Suppressor macrophage treated with lipopolysaccharide for 4 hours (primary cell): ENCODE measurements around the gene STAP2.
"Not testable (repeated sequence)": the region's sequence is repeated elsewhere in the genome, so short reads cannot be mapped to it uniquely, and the experiment has no call there.

ENCODE experiments used
- DNase-seq: peaks from one replicate; pipeline ENCODE4 v3.0.0-alpha.2; 2020

STAP2 gene

DNA sequence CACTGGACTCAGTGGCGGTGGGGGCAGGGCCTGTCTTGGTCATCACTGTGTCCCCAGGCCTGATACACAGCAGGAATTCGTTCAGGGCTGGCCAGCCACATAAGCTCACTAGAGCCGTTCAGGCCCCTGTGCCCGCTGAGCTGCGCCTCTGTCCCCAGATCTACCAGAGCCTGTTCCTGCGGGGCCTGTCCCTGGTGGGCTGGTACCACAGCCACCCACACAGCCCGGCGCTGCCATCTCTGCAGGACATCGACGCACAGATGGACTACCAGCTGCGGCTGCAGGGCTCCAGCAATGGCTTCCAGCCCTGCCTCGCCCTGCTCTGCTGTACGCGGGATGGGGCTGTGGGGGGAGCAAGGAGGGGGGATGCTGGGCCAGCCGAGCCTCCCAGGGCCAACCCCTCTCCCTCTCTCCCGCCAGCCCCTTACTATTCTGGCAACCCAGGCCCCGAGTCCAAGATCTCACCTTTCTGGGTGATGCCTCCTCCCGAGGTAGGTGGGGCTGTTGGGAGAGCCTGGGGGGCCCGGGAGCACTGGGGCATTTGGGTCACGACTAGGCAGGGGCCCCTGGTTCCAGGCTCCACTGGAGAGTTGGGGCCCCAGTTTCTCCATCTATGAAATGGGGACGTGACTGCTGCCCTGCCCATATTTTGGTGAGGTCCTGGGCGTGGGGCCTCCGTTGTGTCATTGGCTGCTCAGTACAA, 18.6 kb upstream of the STAP2 start:
- no peak for DNase-seq

DNA sequence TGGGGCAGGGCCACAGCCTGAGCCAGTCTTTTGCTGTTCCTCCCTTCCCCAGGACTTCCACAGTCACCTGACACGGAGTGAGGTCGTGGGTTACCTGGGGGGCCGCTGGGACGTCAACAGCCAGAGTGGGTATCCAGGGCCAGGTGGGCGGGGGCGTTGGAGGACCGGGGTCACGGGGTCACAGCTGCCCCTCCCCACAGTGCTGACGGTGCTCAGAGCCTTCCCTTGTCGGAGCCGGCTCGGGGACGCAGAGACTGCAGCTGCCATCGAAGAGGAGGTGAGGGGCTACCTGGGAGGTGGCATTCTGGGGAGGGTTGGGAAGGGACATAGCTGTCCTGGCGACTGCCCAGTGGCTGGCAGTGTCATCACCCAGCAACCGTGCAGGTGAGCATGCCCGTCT, 16.3 kb upstream of the STAP2 start:
- DNase-seq: no peak

DNA sequence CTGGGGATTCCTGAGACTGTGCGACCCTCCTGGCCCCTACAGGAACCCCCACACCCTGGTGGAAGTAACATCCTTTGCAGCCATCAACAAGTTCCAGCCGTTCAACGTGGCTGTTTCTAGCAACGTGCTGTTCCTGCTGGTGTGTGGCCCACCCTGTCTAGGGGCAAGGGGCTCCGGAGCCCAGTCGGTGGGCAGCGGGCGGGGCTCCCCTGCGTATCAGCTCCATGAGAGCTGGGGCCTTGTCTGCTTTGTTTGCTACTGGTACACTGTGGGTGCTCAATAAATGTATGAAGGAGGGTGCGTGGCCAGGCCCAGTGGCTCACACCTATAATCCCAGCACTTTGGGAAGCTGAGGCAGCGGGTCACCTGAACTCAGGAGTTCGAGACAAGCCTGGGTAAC, 15.7 kb upstream of the STAP2 start:
- DNase-seq: no peak

DNA sequence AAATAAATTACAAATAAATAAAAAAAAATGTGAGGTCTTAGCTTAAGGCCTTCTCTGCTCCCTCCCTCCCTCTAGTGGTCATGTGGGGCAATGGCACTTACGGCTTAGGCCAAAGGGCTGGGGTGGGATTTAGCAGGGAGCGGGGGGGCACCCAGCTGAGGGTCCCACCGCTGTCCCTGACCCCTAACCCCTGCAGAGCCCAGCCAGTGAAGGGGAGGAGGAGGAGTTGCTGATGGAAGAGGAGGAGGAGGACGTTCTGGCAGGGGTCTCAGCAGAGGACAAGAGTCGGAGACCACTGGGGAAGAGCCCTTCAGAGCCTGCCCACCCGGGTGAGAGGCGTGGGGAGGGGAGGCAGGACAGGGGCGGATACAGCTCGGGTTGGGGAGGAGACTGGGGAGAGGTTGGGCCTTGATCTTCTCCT, 14.1 kb upstream of the STAP2 start:
- DNase-seq: peak; percentile 73

DNA sequence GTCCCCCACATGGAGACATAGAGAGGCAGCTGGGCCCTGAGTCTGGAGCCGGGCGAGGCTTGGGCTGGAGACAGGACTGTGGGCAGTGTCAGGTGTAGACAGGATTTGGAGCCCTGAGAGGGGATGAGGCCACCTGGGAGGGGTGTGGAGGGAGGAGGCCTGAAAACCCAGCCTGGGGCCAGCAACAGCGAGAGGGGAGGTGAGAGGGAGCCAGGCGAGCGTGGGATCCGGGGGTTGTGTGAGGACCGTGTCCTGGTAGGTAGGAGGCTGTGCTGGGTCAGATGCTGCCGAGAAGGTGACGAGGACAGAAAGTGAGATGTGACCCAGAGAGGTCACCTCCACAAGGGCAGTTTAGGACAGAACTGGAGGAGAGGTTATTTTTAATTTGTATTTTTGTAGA, 12.1 kb upstream of the STAP2 start:
- DNase-seq: no peak

DNA sequence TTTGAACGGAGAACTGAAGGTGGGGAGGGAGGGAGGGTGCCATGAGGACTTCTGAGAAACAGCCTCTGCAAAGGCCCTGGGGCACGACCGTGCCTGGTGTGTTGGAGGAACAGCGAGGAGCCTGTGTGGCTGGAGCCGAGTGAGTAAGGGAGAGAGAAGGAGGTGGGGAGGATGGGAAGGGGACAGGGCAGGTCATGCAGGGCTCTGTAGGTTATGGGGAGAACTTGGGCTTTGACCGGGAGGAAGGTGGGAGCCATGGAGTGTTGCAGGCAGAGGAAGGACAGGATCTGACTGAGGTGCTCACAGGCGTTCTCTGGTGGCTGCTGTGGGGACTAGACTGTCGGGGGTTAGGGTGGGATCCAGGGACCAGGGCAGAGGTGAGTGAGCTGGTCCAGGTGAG, 11.5 kb upstream of the STAP2 start:
- no peak for DNase-seq

DNA sequence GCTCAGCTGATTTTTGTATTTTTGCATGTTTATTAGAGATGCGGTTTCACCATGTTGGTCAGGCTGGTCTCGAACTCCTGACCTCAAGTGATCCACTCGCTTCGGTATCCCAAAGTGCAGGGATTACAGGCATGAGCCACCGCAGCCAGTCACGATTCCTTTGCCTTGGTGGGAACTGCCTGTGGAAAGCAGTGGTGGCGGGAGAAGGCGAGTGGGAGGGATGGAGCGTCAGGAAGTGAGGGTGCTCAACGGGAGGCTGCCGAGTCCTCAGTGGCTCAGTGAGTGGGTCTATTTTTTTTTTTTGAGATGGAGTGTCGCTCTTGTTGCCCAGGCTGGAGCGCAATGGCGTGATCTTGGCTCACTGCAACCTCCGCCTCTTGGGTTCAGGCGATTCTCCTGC, 10.6 kb upstream of the STAP2 start:
- DNase-seq: not testable (repeated sequence)

DNA sequence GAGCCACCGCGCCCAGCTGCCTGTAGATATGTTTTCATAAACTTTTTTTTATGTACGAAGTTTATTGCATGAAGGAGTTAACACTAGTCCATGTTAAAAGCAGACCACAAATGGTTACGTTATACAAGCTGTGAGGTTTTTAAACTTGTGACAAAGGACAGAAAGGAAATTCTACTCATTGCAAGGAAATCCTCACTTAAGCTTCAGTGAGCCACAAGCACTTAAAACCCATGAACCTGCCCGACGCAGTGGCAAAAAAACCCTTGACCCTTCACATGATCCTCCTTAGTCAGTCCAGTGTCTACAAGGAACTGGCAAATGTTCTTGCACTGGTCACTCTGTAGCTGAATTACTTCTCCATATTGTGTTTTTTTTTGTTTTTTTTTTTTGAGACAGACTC, 8.9 kb upstream of the STAP2 start:
- DNase-seq: peak; percentile 60

DNA sequence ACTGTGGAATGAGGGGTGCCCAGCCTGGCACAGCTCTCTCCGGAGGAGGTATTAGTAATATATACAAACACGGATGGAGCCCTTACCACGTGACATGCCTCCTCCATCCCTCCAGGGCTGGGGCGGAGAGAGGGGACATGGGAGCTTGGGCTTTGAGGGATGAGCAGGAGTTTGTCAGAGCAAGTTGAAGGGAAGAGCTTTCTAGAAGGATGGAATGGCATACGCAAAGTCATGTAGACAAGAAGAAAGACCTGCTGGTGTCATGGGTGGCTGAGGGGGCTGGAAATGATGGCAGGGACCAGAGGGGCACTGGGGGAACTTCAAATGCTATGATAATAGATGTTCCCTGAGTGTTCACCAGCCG, 7.4 kb upstream of the STAP2 start:
- DNase-seq: no peak

DNA sequence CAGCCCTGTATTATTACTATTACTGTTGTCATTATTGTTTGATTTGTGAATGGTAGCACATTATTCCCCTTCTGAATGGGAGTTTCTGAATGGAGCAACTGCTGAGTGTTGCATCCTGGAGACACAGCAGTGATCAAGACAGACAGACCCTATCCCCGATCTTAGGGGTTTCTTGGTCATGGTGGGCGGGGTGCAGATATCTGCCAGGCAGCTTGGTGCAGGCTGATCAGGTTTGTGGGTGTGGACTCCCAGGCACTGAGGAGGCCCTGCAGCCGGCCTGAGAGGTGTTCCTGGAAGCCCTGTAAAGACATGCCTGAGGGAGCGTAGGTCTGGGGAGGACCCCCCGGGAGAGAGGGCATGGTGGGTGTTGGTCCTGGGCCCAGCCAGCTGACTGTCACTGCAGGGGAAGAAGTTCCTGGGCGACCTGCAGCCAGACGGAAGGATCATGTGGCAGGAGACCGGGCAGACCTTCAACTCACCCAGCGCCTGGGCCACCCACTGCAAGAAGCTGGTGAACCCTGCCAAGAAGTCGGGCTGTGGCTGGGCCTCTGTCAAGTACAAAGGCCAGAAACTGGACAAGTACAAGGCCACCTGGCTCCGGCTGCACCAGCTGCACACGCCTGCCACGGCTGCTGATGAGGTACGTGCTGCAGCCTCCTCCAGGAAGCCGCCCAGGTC, 6.9 kb upstream of the STAP2 start:
- no peak for DNase-seq

DNA sequence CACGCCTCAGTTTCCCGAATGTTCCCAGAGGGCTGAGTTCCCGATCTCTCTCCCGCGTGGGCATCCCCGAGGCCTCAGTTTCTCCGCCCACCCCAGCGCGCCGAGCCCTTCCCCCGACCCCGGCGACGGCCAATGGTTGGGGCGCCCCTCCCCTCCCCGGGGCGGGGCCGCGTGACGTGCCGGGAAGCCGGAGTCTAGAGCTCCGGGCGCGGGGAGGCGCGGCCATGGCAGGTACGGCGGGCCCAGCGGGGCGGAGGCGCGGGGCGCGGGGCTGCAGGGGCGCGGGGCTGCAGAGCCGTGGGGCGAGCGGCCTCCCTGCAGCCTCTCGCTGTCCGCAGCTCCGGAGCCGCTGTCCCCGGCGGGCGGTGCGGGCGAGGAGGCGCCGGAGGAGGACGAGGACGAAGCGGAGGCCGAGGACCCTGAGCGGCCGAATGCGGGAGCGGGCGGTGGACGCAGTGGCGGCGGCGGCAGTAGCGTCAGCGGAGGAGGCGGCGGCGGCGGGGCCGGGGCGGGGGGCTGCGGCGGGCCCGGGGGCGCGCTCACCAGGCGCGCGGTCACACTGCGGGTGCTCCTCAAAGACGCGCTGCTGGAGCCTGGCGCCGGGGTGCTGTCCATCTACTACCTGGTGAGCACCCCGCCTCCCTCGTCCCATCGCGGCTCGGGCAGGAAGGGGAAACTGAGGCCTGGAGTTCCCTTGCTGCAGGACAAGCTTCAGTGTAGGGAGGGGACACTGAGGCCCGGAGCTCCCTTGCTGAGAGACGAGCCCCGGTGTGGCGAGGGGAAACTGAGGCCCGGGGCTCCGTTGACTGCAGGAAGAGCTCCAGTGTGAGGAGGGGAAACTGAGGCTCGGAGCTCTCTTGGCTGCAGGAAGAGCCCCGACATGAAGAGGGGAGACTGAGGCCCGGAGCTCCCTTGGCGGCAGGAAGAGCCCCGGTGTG, 5.0 kb upstream of the STAP2 start, which contains the start of gene MPND:
Gene MPND (plus strand): TSS at position 193 of the 938 bp plus-strand sequence. CDS start 32 bp downstream, at position 225.
- peak; percentile 93 for DNase-seq

DNA sequence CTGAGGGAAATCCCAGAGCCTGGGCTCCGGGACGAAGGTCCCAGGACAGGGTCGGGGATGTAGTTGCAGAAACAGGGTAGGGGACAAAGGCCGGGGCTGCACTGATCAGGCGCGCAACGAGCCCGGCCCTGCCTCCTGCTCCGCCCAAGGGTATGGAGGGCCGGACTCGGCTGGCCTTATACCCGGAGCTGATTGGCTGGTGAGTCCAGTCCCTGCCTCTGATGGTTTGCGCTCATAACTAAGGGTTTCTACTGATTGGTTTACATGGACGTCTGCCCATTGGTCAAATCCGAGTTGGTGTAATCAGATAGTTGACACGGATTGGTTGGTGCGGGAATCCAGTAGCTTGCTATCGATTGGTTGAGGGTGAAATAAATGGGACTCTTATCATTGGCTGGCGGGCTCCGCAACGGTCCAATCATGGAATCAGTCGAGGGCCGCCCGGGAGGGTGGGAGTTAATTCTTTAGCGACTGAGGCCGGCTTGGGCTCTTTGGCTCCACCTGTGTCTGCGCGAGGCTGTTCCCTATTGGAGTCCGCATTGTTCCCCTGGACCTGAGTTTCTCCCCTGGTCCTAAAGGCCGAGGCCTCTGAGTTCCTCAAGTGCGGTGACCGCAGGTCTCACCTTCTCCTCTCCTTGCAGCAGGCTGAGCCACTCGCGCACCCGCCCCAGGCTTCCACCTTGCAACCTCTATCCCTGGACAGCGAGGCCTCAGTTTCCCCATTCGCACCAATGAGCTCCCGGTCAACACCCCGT, 4.2 kb upstream of the STAP2 start:
- DNase-seq: peak; percentile 99

DNA sequence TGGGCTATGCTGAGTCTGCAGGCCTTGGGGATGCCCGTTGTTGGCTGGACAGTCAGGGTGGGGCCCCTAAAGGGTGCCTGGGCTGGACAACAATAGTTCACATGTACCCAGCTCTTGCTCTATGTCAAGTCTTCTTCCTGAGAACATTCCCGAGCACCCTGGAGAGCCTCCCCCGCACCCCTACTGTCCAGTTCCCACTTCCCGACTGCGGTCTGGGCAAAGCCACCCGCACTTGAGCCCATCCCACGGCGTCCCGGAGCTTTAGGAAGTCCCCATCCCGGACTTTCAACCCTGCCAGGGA, 3.6 kb upstream of the STAP2 start:
- no peak for DNase-seq

DNA sequence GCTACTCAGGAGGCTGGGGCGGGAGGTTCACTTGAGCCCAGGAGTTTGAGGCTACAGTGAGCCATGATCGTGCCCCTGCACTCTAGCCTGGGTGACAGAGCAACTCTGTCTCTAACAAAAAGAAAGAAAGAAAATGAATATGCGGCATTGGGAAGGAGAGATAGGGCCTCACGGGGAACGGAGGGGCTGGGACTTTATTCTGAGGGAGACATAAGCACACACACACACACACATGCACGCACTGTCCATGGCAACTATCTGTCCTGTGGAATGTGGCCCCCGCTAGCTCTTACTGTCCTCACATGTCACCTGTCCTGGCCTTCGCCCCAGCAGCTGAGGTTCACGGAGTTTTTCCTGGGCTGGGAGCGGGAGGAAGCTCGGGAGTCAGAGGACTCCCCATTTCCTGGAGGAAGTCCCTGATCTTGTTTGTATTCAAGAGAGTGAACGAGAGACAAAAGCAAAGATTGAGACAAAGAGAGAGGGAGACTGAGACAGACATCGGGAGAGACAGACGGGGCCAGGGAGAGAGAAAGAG, 654 bp downstream of the STAP2 start:
- DNase-seq: peak; percentile 21

DNA sequence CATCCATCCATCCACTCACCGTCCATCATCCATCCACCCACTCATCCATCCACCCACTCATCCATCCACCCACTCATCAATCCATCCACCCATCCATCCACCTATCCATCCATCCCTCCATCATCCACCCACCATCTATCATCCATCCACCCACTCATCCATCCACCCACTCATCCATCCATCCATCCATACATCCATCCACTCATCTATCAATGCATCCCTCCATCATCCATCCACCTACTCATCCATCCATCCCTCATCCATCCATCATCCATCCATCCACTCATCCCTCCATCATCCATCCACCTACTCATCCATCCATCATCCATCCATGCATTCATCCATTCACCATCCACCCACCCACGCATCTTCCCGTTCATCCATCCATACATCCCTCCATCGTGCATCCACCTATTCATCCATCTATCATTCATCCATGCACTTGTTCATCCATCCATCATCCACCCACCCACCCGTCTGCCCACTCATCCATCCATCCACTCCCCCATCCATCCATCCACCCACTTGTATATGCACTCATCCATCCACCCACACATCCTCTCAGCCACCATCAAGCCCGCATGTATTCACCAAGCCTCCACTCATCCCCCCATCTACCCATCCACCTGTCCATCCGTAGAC, 3.6 kb downstream of the STAP2 start:
- DNase-seq: no peak

DNA sequence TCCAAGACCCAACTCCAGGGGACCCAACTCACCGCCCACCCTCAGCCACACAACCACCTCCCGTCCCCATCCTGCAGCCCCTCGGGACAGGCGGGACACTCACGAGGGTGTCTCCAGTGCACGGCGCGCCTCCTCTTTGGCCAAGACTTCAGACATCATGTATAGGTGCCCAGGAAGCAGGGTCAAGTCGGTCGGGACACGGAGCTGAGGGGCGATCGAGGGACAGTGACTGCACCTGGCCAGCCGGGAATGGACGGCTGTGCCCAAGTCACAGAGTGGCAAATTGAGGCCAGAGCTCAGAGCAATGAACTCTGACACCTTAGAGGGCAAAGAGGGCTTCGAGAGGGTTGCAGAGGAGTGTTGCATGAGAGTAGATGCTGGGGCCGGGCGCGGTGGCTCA, 8.8 kb downstream of the STAP2 start:
- no peak for DNase-seq

DNA sequence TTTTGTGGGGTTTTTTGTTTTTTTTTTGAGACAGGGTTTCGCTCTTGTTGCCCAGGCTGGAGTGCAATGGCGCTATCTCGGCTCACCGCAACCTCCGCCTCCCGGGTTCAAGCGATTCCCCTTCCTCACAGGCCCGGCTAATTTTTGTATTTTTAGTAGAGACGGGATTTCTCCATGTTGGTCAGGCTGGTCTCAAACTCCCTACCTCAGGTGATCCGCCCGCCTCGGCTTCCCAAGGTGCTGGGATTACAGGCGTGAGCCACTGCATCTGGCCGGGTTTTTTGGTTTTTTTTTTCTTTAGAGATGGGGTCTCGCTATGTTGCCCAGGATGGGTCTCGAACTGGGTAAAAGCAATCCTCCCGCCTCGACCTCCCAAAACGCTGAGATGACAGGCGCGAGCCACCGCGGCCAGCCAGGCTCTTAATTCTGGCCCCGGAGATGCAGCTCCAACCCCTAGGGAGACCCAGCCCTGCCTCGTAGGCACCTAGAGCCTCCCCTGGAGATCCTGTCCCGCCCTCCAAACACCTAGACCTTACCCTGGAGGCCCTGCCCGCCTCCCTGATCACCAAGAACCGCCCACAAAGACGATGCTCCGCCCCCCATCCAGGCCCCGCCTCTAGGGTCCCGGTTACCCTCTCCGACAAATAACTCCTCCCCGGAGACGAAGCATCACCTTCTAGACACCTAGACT, 9.5 kb downstream of the STAP2 start:
- DNase-seq: not testable (repeated sequence)

DNA sequence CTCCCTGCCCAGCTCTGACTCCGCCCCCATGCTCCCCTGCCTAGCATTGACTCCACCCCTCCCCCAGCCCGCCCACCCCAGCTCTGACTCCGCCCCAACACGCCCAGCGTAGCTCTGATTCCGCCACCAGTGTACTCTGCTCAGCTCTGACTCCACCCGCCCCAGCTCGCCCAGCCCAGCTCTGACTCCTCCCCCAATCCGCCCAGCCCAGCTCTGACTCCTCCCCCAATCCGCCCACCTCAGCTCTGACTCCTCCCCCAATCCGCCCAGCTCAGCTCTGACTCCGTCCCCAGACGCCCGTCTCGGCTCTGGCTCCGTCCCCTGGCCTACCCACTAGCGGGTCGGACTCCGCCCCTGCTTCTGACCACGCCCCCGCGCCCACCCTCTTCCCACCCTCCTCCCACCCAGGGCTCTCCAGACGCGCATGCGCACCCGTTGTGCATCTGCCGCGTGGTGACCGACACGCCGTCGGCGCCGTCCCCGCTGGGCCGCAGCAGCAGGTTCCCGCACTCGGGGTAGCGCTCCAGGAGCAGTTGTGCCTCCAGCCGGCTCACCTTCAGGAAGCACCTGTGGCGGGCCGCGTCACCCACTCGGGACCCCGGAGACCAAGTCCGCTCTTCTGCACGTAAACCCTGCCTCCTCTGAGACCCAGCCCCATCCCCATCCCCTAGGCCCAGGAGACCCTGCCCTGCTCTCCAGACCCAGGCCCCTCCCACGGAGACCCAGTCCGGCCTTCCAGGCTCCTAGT, 10.2 kb downstream of the STAP2 start:
- peak; percentile 95 for DNase-seq

DNA sequence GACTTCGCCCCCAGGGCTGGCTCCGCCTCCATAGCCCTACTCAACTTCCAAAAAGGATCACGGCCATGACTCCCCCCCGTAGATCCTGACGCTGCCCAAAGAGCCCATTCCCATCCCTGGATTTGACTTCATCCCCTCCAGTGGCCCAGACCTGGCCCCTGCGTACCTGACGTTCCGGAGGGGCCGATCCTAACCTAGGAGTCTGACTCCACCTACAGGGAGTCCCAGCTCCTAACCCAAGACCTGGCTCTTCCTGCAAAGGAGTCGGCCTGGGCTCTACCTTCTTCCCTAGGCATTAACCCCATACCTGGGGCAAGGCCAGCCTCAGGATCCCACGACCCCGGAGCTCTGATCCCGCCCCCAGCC, 10.8 kb downstream of the STAP2 start:
- no peak for DNase-seq

DNA sequence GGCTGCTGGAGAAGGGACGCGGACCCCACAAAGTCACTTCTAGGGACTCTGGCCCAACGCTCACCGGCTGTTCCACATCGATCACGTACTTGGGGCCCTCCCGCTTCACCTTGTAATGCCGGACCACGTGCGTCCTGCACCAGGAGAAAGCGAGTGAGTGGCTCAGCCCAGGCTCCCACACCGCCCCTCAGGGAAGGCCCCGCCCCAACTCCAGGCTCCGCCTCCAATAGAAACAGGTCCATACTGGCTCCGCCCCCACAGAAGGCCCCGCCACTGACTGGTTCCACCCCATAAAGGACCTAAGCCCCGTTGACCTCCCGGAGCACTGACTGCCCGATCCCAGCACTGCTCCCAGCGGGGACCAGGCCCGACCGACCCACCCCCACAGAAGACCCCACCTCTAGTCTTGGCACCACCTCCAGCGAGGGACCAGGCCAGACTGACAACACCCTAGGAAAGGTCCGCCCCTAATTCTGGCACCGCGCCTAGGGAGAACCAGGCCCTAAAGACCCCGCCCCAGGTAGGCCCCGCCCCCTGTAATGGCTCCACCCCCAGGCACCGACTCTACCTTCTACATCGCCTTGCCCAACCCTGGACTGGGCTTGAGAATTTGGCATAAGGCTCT, 11.3 kb downstream of the STAP2 start:
- DNase-seq: peak; percentile 57
